Activated gamma-delta T cell treated with anti-CD3 and anti-CD28 coated beads, Interleukin-2, amount 50 U/mL, for 16 hours (primary cell): ENCODE data around the gene UTP4.
"Not testable (repeated sequence)": the region's sequence is repeated elsewhere in the genome, so short reads cannot be mapped to it uniquely, and the experiment has no call there.

Experiments used
- DNase-seq: peaks from one replicate; pipeline ENCODE4 v3.0.0-alpha.2; 2020; ENCODE audit warnings: low read depth

The UTP4 gene

DNA sequence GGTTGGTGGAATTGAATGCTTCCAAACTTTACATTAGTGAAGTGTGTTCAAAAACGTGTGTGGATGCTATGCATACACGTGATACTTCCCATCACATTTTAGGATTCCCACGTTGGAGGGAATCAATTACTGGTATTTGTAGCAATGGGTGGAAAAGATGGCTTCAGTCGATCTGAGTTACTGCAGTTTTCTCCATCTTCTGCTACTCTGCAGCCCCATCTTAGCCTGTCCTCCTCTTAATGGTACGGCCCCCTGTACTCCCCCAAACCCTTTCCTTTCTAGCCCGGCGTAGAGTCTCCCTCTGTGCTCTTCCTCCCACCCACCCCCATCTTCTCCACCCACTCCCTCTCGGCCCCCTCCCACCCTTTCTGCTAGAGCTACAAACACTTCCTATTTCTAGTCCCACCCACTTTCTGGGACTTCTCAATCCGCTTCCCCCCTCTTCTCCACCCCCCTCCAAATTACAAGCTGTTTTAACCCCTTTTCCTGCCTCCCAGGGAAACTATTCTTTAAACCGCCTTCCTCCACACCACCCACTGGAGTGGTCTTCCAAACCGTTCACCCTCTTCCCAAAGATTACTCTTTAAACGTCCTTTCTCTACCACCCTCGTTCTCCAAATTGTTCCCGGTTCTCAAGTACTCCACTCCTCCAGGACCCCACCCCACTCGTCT, 1.1 kb upstream of the UTP4 start:
- no peak for DNase-seq

DNA sequence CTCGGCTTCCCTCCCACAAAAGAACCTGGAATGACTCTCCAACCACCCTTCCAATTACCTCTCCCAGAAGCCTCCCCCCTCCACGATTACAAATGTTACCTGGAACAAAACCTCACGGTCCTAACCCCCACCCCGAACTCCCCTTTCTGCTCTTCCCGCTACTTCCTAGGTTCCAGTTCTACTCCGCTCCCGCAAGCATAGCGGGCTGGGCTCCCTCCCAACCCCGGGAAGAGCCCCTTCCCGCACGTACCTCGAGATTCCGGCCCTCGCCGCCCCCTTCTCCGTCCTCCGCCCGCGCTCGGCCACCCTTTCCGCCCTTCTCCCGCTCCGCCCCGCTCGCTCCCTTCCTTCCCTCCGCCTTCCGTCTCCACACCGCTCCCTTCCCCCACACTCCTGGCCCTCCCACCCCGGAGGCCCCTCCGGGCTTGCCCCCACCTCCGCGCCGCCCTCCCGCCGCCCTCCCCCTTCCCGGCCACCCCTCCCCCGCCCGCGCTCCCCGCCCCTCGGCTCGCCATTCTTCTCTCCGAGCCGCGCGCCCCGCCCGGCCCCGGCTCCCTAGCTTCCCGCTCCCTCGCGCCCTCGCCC, 518 bp upstream of the UTP4 start:
- DNase-seq = peak; percentile 41

DNA sequence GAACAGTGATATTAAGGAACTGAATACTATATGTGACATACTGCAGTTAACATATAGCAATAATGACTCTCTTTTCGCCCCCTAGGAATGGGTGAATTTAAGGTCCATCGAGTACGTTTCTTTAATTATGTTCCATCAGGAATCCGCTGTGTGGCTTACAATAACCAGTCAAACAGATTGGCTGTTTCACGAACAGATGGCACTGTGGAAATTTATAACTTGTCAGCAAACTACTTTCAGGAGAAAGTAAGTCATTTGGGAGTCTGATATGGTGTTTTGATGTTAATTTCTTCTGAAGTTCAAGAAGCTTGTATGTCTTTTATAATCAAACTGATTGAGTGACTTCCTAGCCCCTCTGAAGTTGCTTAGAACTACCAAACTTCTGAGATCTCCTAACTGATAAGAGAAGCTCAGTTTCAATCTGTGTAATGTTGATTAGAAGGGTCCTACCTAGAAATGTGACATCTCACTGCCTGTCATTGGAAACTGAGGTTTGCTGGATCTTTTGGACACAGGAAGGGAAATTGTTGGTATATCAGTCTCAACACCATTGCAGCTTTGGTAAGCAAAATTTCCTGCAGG, 1.0 kb downstream of the UTP4 start:
- DNase-seq = no peak

DNA sequence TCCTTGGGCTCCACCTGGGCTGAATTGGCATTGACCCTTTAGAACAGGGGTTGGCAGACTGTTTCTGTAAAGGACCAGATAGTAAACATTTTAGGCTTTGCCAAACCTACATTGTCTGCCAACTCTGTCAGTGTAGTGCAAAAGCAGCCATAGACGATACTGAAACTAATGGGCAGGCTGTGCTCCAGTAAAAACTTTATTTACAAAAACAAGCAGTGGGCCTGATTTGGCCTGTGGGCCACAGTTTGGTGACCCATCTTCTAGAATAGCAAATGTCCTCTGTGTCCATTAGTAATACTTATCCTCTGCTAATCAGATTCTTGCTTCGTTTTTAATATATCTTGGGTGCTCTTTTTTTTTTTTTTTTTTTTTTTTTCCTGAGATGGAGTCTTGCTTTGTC, 6.2 kb downstream of the UTP4 start:
- no peak for DNase-seq

DNA sequence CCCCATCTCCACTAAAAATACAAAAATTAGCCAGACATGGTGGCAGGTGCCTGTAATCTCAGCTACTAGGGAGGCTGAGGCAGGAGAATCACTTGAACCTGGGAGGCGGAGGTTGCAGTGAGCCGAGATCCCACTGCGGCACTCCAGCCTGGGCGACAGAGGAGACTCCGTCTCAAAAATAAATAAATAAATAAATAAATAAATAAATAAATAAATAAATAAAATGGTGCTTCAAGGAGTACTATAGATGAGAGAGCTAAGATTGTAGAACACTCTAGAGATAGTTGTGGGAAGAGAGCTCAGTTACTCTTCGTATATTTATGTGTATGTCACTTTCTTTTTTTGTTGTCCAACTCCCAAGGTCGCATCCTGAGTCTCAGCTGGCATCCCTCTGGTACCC, 7.0 kb downstream of the UTP4 start:
- not testable (repeated sequence) for DNase-seq

DNA sequence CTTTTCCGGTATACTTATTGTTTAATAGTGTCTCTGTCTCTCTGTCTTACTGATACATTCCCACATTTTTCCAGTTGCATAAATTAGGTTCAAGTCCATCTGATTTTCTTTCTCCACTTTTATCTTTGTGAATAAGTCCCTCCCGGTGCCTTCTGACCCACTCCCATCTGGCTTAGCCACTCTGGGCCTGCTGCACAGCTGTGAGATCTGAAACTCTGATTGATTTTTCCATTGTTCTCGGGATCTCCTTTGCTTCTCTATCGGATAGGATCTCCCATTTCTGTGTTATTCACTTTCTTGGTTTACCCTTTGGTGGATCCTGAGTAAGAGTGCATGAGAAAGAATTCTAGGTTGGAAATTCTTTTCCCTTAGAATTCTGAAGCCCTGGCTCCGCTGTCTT, 8.6 kb downstream of the UTP4 start:
- DNase-seq = no peak

DNA sequence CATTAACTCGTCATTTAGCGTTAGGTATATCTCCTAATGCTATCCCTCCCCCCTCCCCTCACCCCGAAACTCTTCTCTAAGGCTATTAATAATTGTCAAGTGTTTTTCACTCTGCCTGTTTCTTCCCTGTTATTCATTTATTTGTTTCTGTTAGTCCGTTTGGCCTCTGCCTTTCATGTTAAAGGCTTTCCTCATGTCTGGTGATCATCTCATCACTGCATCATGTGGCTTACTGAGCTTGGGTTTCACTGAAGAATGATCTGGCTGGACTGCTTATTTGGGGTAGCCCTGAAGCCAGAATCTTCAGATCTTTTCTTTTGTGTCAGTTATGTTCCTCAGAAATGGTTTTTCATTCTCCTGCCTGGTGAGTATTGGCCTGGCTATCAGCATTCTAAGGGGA, 9.5 kb downstream of the UTP4 start:
- DNase-seq = no peak

DNA sequence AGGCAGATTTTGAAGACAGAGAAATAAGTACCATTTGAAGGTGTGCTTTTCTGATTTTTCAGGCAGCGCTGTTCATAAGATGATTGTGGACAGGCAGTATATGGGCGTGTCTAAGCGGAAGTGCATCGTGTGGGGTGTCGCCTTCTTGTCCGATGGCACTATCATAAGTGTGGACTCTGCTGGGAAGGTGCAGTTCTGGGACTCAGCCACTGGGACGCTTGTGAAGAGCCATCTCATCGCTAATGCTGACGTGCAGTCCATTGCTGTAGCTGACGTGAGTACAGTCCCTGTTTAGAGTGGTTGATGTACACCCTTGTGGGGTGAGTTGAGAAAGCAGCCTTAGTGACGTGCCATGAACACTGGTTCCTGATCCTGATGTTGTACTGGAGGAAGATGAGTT, 10.7 kb downstream of the UTP4 start:
- DNase-seq = no peak

DNA sequence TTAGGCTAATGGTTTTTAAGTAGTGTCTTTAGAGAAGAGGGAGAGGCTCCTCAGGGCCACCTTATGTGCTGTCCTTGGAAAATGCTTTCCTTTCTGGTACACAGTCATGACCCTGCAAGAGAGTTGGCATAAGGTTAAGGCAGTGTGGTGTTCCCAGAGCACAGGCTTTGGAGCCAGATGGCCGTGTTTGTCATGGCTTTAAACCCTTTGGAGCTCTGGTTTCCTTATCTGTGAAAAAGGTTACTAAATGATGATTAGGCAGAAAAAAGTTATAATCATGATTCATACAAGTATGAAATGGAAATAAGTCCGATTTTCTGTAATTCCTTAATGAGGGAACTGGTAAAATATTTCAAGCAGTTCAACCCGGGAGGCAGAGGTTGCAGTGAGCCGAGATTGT, 13.2 kb downstream of the UTP4 start:
- no peak for DNase-seq

DNA sequence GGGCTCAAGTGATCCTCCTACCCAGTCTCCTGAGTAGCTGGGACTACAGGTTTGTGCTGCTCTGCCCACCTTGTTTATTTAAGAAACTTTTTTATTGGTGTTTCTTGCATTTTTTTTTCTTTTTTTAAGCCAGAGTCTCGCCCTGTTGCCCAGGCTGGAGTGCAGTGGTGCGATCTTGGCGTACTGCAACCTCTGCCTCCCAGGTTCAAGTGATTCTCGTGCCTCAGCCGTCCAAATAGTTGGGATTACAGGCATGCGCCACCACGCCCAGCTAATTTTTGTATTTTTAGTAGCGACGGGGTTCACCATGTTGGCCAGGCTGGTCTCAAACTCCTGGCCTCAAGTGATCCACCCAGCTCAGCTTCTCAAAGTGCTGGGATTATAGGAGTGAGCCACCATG, 17.2 kb downstream of the UTP4 start:
- DNase-seq = not testable (repeated sequence)

DNA sequence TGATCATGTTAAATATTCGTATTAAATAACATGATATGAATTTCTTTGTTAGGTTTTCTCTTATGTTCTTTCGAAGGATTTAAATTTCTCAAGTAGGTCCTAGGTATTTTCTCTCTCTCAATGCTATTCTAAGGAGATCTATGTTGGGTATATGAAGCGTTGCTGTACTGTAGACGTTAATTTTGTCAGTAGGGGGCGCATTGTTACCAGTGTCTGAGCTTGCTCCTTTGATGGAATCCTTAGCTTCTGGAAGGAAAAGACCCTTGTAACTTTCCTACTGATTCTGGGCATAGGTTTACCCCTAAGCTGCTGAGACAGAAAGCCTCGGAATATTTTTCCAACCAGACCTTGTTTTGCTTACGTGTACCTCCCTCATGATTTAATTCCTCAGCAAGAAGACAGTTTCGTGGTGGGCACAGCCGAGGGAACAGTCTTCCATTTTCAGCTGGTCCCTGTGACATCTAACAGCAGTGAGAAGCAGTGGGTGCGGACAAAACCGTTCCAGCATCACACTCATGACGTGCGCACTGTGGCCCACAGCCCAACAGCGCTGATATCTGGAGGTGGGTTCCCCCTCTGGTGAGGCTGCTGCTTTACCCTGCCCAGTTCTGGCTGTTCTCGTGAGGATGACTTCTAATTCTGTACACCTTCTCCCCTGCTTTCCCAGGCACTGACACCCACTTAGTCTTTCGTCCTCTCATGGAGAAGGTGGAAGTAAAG, 17.9 kb downstream of the UTP4 start:
- peak; percentile 17 for DNase-seq

DNA sequence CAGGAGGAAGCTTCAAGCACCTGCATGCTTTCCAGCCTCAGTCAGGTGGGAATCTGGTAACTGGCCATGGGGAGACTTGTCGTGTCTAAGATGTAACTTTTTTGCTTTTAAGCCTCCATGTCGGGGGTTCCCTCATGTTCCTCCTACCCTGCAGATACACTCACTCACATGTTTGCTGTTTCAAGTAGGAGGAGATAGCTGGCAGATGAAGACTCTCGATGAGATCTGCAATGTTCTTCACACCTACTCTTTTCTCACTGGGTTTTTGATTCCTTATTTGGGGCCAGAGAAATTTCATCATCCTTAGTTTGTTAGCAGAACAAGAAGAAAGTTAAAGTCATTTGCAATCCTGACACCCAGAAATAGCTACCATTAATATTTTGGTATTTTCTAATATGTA, 24.7 kb downstream of the UTP4 start:
- DNase-seq = no peak

DNA sequence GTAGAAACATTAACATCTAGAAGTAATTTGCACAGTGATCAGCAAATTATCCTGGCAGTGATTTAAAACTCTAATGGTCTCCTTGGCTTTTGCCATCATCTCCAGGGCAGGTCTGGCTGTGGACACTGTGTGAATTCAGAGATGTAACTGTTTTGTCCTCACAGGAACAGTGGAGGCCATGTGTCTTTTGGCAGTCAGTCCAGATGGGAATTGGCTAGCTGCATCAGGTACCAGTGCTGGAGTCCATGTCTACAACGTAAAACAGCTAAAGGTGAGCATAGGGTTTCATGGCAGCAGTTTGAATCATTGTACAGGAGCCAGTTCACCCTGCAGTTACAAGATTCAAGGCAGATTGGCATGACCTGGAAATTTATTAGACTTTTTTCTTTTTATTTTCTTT, 27.7 kb downstream of the UTP4 start:
- DNase-seq = no peak

DNA sequence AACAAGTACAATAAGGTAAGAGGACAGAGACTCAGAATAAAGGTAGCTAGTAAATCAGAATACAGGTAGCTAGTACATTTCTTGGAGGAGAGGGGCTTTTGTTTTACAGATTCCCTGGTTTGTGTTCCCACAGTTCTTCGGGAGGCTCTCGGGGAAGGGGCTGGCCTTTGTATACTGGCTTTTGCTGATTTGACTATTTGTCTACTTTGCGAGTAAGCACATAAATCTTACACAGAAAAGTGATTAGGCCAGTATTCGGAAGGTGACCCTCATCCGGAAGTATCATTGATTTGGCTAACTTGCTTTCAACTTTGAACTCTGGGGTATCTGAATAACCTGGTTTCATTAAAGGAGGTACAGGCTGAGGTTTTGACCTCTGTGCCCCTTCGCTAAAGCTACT, 33.1 kb downstream of the UTP4 start:
- DNase-seq = no peak

DNA sequence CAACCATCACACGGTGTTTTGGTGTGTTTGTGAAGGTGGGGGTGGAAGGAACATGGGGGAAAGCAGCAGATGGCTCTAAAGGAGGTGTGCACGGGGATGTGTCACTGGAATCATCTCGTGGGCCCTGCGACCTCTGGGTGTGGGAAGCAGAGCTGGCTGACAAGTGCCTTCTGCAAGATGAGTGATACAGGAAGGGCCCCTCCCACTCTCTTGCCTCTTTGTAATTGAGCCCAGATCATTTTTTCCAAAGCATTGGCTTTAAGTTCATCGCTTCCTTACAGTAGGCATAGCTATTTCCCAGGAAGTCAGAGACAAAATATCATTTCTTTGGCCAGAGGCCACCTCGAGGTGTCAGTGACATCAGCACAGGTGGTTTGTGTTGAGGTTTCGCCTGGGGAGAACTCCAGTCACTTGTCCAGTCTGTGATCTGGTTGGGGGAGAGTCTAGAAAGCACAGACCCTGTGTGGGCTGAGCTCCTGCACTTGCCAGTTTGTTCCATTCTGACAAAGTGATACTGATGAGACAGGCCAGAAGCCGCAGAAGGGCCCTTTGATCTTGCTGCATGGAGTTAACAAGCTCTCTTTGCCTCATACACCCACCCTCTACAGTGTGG, 33.9 kb downstream of the UTP4 start:
- peak; percentile 66 for DNase-seq

DNA sequence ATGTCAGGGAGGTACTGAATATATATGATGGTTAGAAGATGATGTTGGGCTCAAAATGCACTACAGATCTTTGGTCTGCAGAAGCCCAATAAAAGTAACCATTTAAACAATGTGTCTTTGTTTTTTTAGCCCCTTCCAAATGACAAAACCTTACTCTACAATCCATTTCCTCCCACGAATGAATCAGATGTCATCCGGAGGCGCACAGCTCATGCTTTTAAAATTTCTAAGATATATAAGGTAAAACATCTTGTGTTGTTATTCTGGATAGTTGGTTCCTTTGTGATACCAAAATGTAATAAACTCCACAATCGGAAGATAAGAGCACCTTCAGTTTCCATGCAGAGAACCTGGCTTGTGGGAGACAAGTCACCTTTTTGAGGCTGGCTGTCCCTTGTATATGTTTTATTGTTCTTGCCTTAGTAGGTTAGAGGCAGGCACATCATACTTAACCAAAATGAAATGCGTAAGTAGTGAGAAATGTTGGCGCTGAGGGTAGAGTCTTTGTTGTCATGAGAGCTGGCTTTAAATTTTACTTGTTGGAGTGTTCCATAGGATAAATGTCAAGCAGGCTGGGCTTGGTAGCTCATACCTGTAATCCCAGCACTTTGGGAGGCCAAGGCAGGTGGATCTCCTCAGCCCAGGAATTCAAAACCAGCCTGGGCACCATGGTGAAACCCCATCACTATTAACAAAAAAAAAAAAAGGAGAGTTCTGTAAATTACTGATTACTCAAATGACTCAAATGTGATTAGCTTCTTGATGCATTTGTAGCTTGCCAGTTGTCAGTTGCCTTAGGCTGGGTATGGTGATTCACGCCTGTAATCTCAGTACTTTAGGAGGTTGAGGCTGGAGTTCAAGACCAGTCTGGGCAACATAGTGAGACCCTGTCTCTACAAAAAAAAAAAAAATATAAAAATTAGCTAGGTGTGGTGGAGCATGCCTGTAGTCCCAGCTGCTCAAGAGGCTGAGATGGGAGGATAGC, 34.8 kb downstream of the UTP4 start:
- DNase-seq = no peak

DNA sequence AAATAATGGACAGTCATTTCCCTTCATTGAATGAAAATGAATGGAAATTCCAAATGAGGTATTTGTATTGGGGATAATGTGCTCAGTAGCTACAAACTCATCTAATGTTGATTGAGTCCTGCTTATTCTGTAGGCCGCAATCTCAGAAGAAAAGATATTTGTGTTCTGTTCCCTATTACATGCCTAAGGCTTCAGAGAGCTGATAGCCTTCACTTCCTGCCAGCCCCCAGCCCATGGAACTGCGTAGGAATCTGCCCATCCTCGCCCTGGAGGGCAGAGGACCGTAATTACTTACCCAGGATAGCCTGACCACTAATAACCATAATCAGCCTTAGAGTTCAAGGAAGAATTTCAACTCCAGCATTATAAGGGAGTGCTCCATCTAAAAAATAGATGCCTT, 36.6 kb downstream of the UTP4 start:
- no peak for DNase-seq

DNA sequence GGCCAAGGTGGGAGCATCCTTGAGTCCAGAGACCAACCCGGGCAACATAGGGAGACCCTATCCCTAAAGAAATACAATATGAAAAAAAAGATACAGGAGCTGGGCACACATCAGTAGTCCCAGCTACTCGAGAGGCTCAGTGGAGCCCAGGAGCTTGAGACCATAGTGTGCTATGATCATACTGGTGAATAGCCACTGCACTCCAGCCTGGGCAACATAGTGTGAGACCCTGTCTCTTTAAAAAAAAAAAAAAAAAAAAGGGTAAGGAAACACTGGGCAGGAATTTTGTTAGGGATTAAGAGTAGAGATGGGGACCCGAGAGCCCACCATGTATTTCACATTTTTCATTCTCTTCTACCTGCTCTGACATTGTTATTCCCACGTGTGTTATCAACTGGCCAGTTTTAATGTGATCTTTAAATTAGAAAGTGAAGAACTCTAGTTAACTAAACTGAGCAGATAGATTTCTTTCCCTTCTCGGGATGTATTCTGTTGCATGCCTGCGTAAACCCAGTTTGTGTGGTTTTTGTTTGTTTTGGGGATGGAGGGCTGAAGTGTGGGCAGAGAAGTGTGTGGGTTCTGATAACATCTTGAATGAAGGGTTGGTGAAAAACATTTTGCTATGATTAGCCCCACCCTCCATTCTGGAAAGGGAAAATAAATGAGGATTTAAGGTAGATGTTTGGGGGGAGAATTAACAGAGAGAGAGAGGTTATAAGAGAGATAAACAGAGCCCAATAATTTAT, 37.3 kb downstream of the UTP4 start:
- DNase-seq = no peak

DNA sequence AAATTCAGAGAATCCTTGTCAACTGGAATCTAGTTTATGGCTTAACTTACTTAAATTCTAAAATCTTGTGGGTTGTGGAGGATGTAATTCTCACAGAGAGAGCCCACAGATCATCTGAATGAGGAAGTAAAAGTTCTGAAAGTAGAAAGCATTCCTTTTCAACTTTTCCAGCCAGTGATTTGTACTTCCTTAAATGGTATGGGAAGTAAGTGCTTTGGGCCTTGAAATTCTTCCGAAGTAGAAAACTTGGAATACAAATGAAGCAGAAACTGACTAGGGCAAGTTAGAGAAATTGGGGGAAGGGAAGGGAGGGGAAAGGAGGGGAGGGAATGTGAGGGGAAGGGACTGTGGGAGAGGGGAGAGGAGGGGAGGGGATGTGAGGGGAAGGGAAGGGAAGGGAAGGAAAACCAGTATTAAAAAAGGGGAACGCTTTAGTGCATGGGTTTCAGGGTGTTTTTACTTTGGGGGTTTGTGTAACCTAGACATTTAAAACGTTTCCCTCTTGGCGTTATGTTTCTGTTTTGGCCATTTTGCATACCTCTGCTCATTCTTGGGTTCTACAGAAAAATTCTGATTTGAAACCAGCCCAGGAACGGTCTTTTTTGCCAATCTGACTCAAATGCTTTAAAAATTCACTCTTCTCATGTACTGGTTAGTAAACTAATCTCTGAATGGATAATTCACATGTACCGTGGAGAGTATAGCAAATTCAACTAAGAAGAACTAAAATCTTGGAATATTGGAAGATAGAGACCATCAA, 39.1 kb downstream of the UTP4 start:
- no peak for DNase-seq
